Neural progenitor cell (in vitro differentiated cells): Measurements from ENCODE around the gene FTH1. TPM values are rescaled to one million over a fixed set of nuclear protein-coding genes. Genes with fewer than 3 reads are reported as not detected.

Experiments used
- DNase-seq: peaks from one replicate; pipeline ENCODE4 v3.0.0-alpha.2; 2016; ENCODE audit warnings: low spot score
- H2AFZ ChIP-seq: fragments of 200-600 bp; sonication (generic); replicated peaks from 2 replicates; pipeline ENCODE4 v1.6.1; 2016; ENCODE audit warnings: antibody characterized with exemption
- H3F3A ChIP-seq: fragments of 200-600 bp; sonication (generic); 2 replicates; pipeline ENCODE4 v1.6.1; 2016; ENCODE audit warnings: antibody characterized with exemption, low read depth
- H3K27ac ChIP-seq: fragments of 200-600 bp; sonication (generic); 2 replicates; pipeline ENCODE4 v1.5.1; 2016; ENCODE audit warnings: mild to moderate bottlenecking
- H3K27me3 ChIP-seq: fragments of 200-600 bp; sonication (generic); 2 replicates; pipeline ENCODE4 v1.6.1; 2016; ENCODE audit warnings: mild to moderate bottlenecking, moderate library complexity
- H3K36me3 ChIP-seq: fragments of 200-600 bp; sonication (generic); 2 replicates; pipeline ENCODE4 v1.5.1; 2016
- H3K4me1 ChIP-seq: fragments of 200-600 bp; sonication (generic); 2 replicates; pipeline ENCODE4 v1.6.1; 2016; ENCODE audit warnings: mixed run types
- H3K4me2 ChIP-seq: fragments of 200-600 bp; sonication (generic); 2 replicates; pipeline ENCODE4 v1.6.1; 2016
- H3K4me3 ChIP-seq: fragments of 200-600 bp; sonication (generic); 2 replicates; pipeline ENCODE4 v1.5.1; 2016
- H3K79me2 ChIP-seq: fragments of 200-600 bp; sonication (generic); 2 replicates; pipeline ENCODE4 v1.6.1; 2016; ENCODE audit warnings: low read depth
- H3K9ac ChIP-seq: fragments of 200-600 bp; sonication (generic); 2 replicates; pipeline ENCODE4 v1.6.1; 2016
- H3K9me3 ChIP-seq: fragments of 200-600 bp; sonication (generic); 2 replicates; pipeline ENCODE4 v1.5.1; 2016; ENCODE audit warnings: low read depth
- H4K20me1 ChIP-seq: fragments of 200-600 bp; sonication (generic); 2 replicates; pipeline ENCODE4 v1.6.1; 2016; ENCODE audit warnings: low read depth
- H3K27ac Mint-ChIP-seq: 3 replicates; pipeline ENCODE4 v1.8.0; 2021; ENCODE audit warnings: mixed read lengths
- H3K27me3 Mint-ChIP-seq: 2 replicates; pipeline ENCODE4 v1.8.0; 2022; ENCODE audit warnings: low read depth, mild to moderate bottlenecking, inconsistent platforms, moderate library complexity, mixed read lengths; ENCODE audit not compliant: insufficient read depth
- H3K36me3 Mint-ChIP-seq: 3 replicates; pipeline ENCODE4 v1.8.0; 2021; ENCODE audit warnings: mixed read lengths
- H3K4me1 Mint-ChIP-seq: 3 replicates; pipeline ENCODE4 v1.8.0; 2021; ENCODE audit warnings: mixed read lengths
- H3K4me3 Mint-ChIP-seq: 3 replicates; pipeline ENCODE4 v1.8.0; 2021; ENCODE audit warnings: mild to moderate bottlenecking, moderate library complexity, mixed read lengths
- H3K9me3 Mint-ChIP-seq: 3 replicates; pipeline ENCODE4 v1.8.0; 2020; ENCODE audit warnings: mixed read lengths
- CTCF ChIP-seq: fragments of 200-600 bp; sonication (generic); IDR thresholded peaks from 2 replicates; pipeline ENCODE4 v1.5.1; 2017; ENCODE audit warnings: antibody characterized with exemption, mild to moderate bottlenecking
- EZH2 ChIP-seq: fragments of 200-600 bp; sonication (generic); IDR thresholded peaks from 2 replicates; pipeline ENCODE4 v1.6.1; 2017; ENCODE audit warnings: antibody characterized with exemption, mild to moderate bottlenecking, moderate library complexity
- EZH2phosphoT487 ChIP-seq: fragments of 200-600 bp; sonication (generic); IDR thresholded peaks from 2 replicates; pipeline ENCODE4 v1.6.1; 2017; ENCODE audit warnings: antibody characterized with exemption
- total RNA-seq: library from RNA; depleted of rRNA; stranded (reverse); fragments of >200 nt; gene quantifications from 2 replicates; pipeline ENCODE4 v1.2.3, GENCODE V29; 2015; ENCODE audit warnings: low replicate concordance

FTH1 gene
- total RNA-seq, 1 donor from 2014 or later, result 846 TPM

- H3K27me3 ChIP-seq, result no peaks in the 10 kb centered on the region
- peaks cover 16% of the 10 kb centered on the region for H3K4me1 ChIP-seq
- H3K27ac Mint-ChIP-seq, result no peak overlapping the region
- H3K9me3 ChIP-seq, result no peaks in the 10 kb centered on the region
- no peak overlapping the region for H3K4me3 Mint-ChIP-seq
- no peak overlapping the region for H2AFZ ChIP-seq
- no peak overlapping the region for H3K27ac ChIP-seq
- H4K20me1 ChIP-seq, result no peaks in the 10 kb centered on the region
- no peak overlapping the region for H3K4me3 ChIP-seq
- no peaks in the 10 kb centered on the region for H3K79me2 ChIP-seq
- DNase-seq, result no peak
- H3K9ac ChIP-seq, result no peak overlapping the region
- no peaks in the 10 kb centered on the region for H3K36me3 ChIP-seq
- TF ChIP-seq EZH2phosphoT487 (no peak), EZH2 (no peak), CTCF (no peak)
- peaks cover 22% of the 10 kb centered on the region for H3F3A ChIP-seq
- peaks cover 4% of the 10 kb centered on the region for H3K9me3 Mint-ChIP-seq
- no peaks in the 10 kb centered on the region for H3K36me3 Mint-ChIP-seq
- peaks cover 7% of the 10 kb centered on the region for H3K27me3 Mint-ChIP-seq
- H3K4me1 Mint-ChIP-seq, result peaks cover 29% of the 10 kb centered on the region
- no peak overlapping the region for H3K4me2 ChIP-seq
These were observed 39.9 kb downstream of the FTH1 start for GRCh38 chr11:61927501-61927900.

GRCh38 chr11:61926235-61926634 is 41.2 kb downstream of the FTH1 start:
- DNase-seq, result no peak
- H3K4me3 Mint-ChIP-seq, result no peak overlapping the region
- H3K36me3 Mint-ChIP-seq, result no peaks in the 10 kb centered on the region
- no peaks in the 10 kb centered on the region for H4K20me1 ChIP-seq
- no peaks in the 10 kb centered on the region for H3K27me3 ChIP-seq
- no peak overlapping the region for H3K27ac ChIP-seq
- peaks cover 4% of the 10 kb centered on the region for H3K9me3 Mint-ChIP-seq
- no peaks in the 10 kb centered on the region for H3K9me3 ChIP-seq
- H3K79me2 ChIP-seq, result no peaks in the 10 kb centered on the region
- H3K27me3 Mint-ChIP-seq, result peaks cover 7% of the 10 kb centered on the region
- H2AFZ ChIP-seq, result no peak overlapping the region
- peaks cover 22% of the 10 kb centered on the region for H3F3A ChIP-seq
- H3K4me2 ChIP-seq, result no peak overlapping the region
- TF ChIP-seq EZH2 (no peak), CTCF (no peak), EZH2phosphoT487 (no peak)
- peaks cover 30% of the 10 kb centered on the region for H3K4me1 Mint-ChIP-seq
- no peak overlapping the region for H3K9ac ChIP-seq
- H3K27ac Mint-ChIP-seq, result no peak overlapping the region
- H3K4me3 ChIP-seq, result no peak overlapping the region
- no peaks in the 10 kb centered on the region for H3K36me3 ChIP-seq
- H3K4me1 ChIP-seq, result peaks cover 16% of the 10 kb centered on the region

- H3K27ac Mint-ChIP-seq, result peak overlapping the region; percentile 36
These were observed 41.7 kb downstream of the FTH1 start for GRCh38 chr11:61925736-61926135.

More at GRCh38 chr11:61925736-61926135, 41.7 kb downstream of the FTH1 start:
- peaks cover 30% of the 10 kb centered on the region for H3K4me1 Mint-ChIP-seq
- peaks cover 7% of the 10 kb centered on the region for H3K27me3 Mint-ChIP-seq
- Histone ChIP-seq H3K27ac (no peak overlapping the region), H3K27me3 (no peaks in the 10 kb centered on the region), H3K79me2 (no peaks in the 10 kb centered on the region), H3K4me2 (no peak overlapping the region), H4K20me1 (no peaks in the 10 kb centered on the region), H3K36me3 (no peaks in the 10 kb centered on the region), H2AFZ (no peak overlapping the region), H3K4me1 (peaks cover 16% of the 10 kb centered on the region), H3K9me3 (no peaks in the 10 kb centered on the region), H3K4me3 (no peak overlapping the region), H3F3A (peaks cover 22% of the 10 kb centered on the region), H3K9ac (no peak overlapping the region)
- H3K4me3 Mint-ChIP-seq, result no peak overlapping the region
- no peaks in the 10 kb centered on the region for H3K36me3 Mint-ChIP-seq
- no peak for DNase-seq
- peaks cover 4% of the 10 kb centered on the region for H3K9me3 Mint-ChIP-seq
- no peak for TF ChIP-seq CTCF
